Thyroid gland (tissue), 4 donors: ENCODE results near the gene SIK3.

Experiments used
- CTCF ChIP-seq, 6 experiments: fragments of 200-600 bp in 3 of 6; fragments of 450-650 bp in 3 of 6; sonication (generic) in 3 of 6; IDR thresholded peaks; one replicate each; pipeline ENCODE4 v1.5.1; 2016 to 2019; ENCODE audit warnings: antibody characterized with exemption in 6 of 6, mild to moderate bottlenecking in 2 of 6, inconsistent platforms in 1 of 6, moderate library complexity in 1 of 6
- POLR2A ChIP-seq, 2 donors: fragments of 450-650 bp; IDR thresholded peaks; one replicate each; pipeline ENCODE4 v1.6.1; 2017; ENCODE audit warnings: antibody characterized with exemption in 2 of 2, mild to moderate bottlenecking in 2 of 2, moderate library complexity in 1 of 2

GRCh38 chr11:116856423-116856822 lies 241.8 kb downstream of the SIK3 start:
- no peak for TF ChIP-seq CTCF (IDR thresholded peaks at IDR 0.05)
- no peak for TF ChIP-seq POLR2A (IDR thresholded peaks at IDR 0.05)
